ENCODE data around the gene CLDN9.

- TF ChIP-seq POLR2A (IDR thresholded peaks at IDR 0.05; ENCODE audit: low read depth, low read length) (no peak), POU2F2 (IDR thresholded peaks at IDR 0.05; ENCODE audit: low read depth, low read length) (no peak), POLR2AphosphoS5 (IDR thresholded peaks at IDR 0.05; ENCODE audit: low read depth, low read length) (no peak; the same call in 1 of the 2 replicates), SPI1 (IDR thresholded peaks at IDR 0.05; ENCODE audit: low read depth, low read length) (no peak), TAF1 (IDR thresholded peaks at IDR 0.05; ENCODE audit: low read depth, low read length) (no peak), PAX5 (IDR thresholded peaks at IDR 0.05; ENCODE audit: insufficient read depth, low read length, severe bottlenecking) (no peak)
These were observed 38.2 kb upstream of the CLDN9 start for GRCh38 chr16:2974319-2975056.
